ENCODE data around the gene GNB5.

The GNB5 gene

DNA sequence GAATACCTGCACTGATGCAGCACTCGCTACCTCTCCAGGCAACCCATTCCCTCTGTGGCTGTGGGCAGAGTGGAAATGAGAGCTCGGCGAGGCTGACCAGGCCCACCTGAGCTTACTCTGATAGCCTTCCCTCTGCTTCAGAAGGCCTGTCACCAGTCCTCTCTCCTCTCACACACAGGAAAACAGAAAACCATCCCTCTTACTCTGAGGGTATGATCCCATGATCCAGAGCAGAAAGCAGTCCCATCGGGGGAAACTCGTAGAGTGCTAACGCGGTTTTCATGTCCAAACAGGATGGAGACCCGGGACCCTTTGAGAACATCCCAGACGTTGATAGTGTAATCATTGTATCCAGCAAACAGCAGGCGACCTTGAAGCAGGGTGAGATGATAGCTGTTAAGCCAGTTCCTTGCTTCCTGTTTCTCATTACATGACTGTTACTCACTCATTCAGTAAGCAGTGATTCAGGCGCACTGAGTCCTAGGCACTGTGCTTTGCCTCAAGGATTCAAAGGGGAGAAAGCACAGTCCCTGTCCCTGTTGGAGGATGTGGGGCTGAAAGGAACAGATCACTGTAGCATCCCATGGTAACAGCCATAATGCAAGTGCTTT lies 66.8 kb downstream of the GNB5 start:
- Histone ChIP-seq H3K9me3 (replicated peaks in 1 of 11) (no peaks in the 10 kb centered on the region), H3K4me3 (no peak overlapping the region), H4K20me1 (no peaks in the 10 kb centered on the region), H3K9ac (no peak overlapping the region), H3K4me2 (0 out of 22 replicates have a peak overlapping the region, but pooled peaks of 1 of the 11 experiments have one; percentile 17), H3K27me3 (no peaks in the 10 kb centered on the region), H3K4me1 (peaks cover 0 to 10% (median 0%) of the 10 kb centered on the region in 10 experiments; a peak in 4 of 20 replicates), H3K27ac (no peak overlapping the region), H3K36me3 (peaks cover 0 to 6% (median 0%) of the 10 kb centered on the region in 11 experiments; a peak in 3 of 22 replicates)
- TF ChIP-seq Cebpa-rat (IDR thresholded peaks at IDR 0.05), result no peak

DNA sequence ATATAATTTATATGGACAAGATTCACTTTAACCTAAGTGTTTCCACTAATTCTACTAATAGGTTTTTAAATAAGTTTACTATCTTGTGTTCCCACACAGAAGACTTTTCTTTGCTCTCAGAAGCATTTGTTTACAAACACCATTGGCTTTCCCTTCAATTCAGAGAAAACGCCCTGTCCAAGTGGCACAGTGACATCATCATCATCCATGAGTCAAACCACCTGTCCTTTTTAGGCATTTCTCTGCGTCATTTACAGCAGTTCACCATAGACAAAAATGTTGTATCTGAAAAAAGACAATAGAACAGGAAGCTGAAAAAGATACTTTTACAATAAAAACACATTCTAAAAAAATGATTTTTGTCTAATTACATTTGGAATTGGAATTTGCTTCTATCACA lies 69.3 kb downstream of the GNB5 start:
- Histone ChIP-seq H3K27ac (no peak overlapping the region), H3K36me3 (peaks cover 0 to 6% (median 0%) of the 10 kb centered on the region in 11 experiments; a peak in 1 of 22 replicates), H3K27me3 (no peaks in the 10 kb centered on the region), H3K4me1 (peaks cover 0 to 10% (median 2%) of the 10 kb centered on the region in 10 experiments; a peak in 5 of 20 replicates), H3K9ac (no peak overlapping the region), H3K4me3 (no peak overlapping the region), H4K20me1 (no peaks in the 10 kb centered on the region), H3K4me2 (no peak overlapping the region), H3K9me3 (replicated peaks in 1 of 11) (no peaks in the 10 kb centered on the region)
- TF ChIP-seq Cebpa-rat (IDR thresholded peaks at IDR 0.05), result no peak

DNA sequence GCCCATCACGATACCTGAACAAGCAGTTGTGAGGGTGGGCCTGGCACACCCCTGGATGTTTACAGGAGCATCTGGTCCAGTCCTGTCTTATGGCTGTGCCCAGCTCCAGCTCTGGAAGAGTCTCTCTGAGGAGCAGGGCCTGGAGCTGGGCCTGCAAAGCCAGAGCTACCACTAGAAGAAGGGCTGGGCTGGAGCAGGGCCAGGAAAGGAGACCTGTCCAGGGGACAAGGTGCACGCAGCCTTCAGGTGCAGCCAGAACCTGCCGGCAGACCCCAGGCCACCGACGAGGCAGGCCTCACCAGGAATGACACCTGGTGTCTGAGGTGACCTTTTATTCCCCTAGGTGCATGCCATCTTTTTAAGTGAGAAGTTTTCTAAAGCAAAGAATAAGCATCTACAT lies 70.2 kb downstream of the GNB5 start:
- H3K9ac ChIP-seq, result no peak overlapping the region
- no peak overlapping the region for H3K4me3 ChIP-seq
- peaks cover 0 to 5% (median 0%) of the 10 kb centered on the region in 11 experiments; a peak in 1 of 22 replicates for H3K36me3 ChIP-seq
- no peak overlapping the region for H3K4me2 ChIP-seq
- no peaks in the 10 kb centered on the region for H4K20me1 ChIP-seq
- H3K9me3 ChIP-seq (replicated peaks in 1 of 11), result no peaks in the 10 kb centered on the region
- no peak overlapping the region for H3K27ac ChIP-seq
- no peak for TF ChIP-seq Cebpa-rat (IDR thresholded peaks at IDR 0.05)
- H3K4me1 ChIP-seq, result peaks cover 0 to 12% (median 4%) of the 10 kb centered on the region in 10 experiments; a peak in 7 of 20 replicates
- no peaks in the 10 kb centered on the region for H3K27me3 ChIP-seq

DNA sequence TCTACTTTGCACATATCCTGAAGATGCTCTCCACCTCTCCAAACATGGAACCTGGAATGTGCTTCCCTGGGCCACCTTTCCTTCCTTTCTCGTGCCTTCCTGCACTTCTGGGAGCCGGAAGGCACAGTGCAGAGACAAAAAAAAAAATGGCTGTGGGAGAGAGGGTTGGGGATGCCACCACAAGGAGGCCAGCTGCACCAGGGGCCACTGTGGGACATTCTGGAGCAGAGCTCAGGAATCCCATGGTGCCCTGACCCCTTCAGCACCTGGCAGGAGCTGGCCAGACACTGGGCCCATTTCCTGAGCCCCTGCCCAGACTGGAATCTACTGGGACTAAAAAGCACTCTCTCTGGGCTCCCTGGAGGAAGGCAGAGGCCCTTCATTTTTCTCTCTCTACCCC lies 70.7 kb downstream of the GNB5 start:
- no peak for TF ChIP-seq Cebpa-rat (IDR thresholded peaks at IDR 0.05)
- Histone ChIP-seq H3K4me2 (no peak overlapping the region), H3K36me3 (0 out of 22 replicates have a peak, but pooled peaks cover 0 to under 1% (median 0%) of the 10 kb centered on the region in 11 experiments), H3K4me1 (peaks cover 0 to 17% (median 6%) of the 10 kb centered on the region in 10 experiments; a peak in 7 of 20 replicates), H3K27me3 (no peaks in the 10 kb centered on the region), H4K20me1 (no peaks in the 10 kb centered on the region), H3K27ac (no peak overlapping the region), H3K4me3 (no peak overlapping the region), H3K9me3 (replicated peaks in 1 of 11) (no peaks in the 10 kb centered on the region), H3K9ac (no peak overlapping the region)

DNA sequence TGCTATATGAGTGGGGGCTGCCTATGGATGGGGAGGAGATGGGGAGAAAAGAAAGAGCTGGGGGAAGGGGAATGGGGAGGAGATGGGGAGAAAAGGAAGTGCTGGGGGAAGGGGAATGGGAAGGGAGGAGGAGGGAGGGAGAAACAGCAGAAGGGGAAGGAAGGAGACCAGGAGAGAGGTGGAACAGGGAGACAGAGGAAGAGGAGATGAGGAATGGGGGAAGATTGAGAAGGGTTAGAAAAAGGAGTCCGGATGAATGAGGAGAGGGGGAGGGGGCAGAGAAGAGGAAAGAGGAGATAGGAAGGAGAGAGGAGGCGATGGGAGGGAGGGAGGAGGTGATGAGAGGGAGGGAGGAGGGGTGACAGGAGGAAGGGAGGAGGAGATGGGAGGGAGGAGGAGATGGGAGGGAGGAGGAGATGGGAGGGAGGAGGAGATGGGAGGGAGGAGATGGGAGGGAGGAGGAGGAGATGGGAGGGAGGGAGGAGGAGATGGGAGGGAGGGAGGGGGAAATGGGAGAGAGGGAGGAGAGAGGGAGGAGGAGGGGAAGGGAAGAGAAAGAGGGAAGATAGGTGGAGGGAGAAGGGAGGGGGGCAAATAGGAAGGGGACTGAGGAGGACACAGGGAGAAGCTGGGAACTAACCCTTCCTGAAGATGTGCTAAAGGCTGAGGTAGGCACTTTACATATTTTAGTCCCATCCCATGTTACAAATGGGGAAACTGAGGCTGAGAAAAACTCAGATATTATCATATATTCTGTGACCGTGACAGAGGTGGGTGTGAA lies 72.0 kb downstream of the GNB5 start:
- Histone ChIP-seq H3K4me1 (peaks cover 0 to 12% (median 3%) of the 10 kb centered on the region in 10 experiments; a peak in 6 of 20 replicates), H3K4me2 (no peak overlapping the region), H3K36me3 (no peaks in the 10 kb centered on the region), H3K4me3 (no peak overlapping the region), H3K9ac (no peak overlapping the region), H3K9me3 (replicated peaks in 1 of 11) (no peaks in the 10 kb centered on the region), H4K20me1 (no peaks in the 10 kb centered on the region), H3K27me3 (no peaks in the 10 kb centered on the region), H3K27ac (no peak overlapping the region)
- TF ChIP-seq Cebpa-rat (IDR thresholded peaks at IDR 0.05), result no peak

DNA sequence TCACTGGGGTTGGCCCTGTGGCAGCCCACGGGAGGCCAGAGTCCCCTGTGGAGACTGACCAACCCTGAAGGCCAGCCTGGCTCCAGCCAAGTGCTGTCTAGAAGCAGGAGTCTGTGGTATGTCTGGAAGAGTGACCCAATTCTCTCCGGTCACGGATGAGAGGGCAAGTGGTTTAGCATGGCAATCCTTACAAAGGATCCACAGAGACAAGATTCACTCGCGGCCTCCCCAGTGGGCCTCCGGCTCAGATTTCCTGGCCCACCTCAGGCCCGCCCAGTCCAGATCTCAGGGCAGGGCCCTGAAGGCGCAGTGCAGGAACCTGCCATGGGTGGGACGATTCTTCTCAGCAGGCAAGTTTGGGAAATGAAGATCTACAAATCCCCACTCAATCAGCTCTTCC lies 73.6 kb downstream of the GNB5 start:
- no peak overlapping the region for H3K27ac ChIP-seq
- no peak overlapping the region for H3K9ac ChIP-seq
- peaks cover 0 to 12% (median 3%) of the 10 kb centered on the region in 10 experiments; a peak in 6 of 20 replicates for H3K4me1 ChIP-seq
- peaks cover 0 to 9% (median under 1%) of the 10 kb centered on the region in 11 experiments; a peak in 11 of 22 replicates for H3K9me3 ChIP-seq (replicated peaks in 1 of 11)
- H4K20me1 ChIP-seq, result no peaks in the 10 kb centered on the region
- H3K4me3 ChIP-seq, result no peak overlapping the region
- no peak overlapping the region for H3K4me2 ChIP-seq
- no peak for TF ChIP-seq Cebpa-rat (IDR thresholded peaks at IDR 0.05)
- H3K36me3 ChIP-seq, result no peaks in the 10 kb centered on the region
- H3K27me3 ChIP-seq, result no peaks in the 10 kb centered on the region

DNA sequence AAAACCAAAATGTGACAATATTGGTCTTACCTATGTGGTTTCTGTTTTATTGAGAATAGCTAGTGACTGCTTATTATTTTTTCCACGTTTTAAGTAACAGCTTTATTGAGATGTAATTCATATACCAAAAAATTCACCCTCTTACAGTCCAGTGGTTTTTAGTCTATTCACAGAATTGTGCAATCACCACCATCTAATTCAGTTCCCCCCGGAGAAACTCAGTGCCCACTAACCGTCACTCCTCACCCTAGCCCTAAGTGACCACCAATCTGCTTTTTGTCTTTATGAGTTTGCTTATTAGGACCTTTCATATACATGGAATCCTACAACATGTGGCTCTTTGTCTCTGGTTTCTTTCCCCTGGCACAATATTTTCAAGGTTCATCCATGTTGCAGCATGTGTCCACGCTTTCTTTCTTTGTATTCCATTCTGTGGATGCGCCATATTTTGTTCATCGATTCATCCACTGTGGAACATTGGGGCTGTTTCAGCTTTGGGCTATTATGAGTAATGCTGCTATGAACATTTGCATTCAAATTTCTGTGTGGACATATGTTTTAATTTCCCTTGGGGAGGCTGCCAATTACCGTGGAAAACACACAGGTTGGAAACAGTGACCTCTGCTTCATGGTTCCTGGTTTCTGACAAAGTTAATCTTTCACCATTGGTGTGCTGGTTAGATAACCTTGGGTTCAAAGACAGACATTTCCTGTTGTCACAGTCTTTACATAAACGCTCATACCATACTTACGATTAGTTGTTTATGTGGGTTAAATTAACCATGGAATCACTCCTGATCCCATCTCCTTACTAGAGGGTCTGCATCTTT lies 75.4 kb downstream of the GNB5 start:
- Histone ChIP-seq H4K20me1 (no peaks in the 10 kb centered on the region), H3K4me3 (no peak overlapping the region), H3K4me1 (peaks cover 0 to 12% (median 3%) of the 10 kb centered on the region in 10 experiments; a peak in 6 of 20 replicates), H3K36me3 (no peaks in the 10 kb centered on the region), H3K27ac (no peak overlapping the region), H3K9ac (no peak overlapping the region), H3K4me2 (peak overlapping the region in 4 of 11 experiments; percentile 1 to 33 (median 7); a peak in 3 of 22 replicates), H3K27me3 (no peaks in the 10 kb centered on the region), H3K9me3 (replicated peaks in 1 of 11) (peaks cover 9 to 21% (median 12%) of the 10 kb centered on the region in 11 experiments; a peak in 21 of 22 replicates)
- peak in 4 of 11 experiments; percentile 13 to 42 (median 28); a peak in 2 of 22 replicates for TF ChIP-seq Cebpa-rat (IDR thresholded peaks at IDR 0.05)

DNA sequence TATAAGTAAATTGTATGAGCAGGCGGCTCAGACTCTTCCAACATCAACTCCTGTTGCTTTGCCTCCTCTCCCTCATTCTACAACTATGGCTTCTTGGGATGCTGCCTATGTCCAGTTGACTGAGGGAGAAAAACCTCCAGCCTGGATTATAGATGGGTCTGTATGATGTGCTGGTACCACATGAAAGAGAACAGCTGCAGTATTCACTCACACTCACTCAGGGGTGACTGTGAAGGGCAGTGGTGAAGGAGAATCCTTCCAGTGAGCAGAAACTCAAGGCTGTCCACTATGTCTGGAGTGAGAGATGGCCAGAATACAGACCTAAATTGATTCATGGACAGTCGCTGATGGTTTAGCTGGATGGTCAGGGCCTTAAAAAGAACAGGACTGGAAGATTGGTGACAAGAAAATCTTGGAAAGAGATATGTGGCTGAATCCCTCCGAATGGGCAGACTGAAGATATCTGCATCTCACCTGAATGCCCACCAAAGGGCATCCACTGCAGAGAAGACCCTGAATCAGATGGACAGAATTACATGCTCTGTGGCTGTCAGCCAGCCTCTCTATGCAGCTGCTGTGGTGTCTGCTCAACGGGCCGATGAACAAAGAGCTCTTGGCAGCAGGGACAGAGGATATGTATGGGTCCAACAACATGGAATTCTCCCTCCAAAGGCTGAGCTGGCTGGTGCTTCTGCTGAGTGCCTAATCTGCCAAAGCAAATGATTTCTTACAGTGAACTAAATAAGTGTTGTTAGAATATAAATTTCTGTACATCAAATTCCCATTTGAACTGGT lies 76.7 kb downstream of the GNB5 start:
- TF ChIP-seq Cebpa-rat (IDR thresholded peaks at IDR 0.05), result no peak
- peaks cover 9 to 21% (median 12%) of the 10 kb centered on the region in 11 experiments; a peak in 21 of 22 replicates for H3K9me3 ChIP-seq (replicated peaks in 1 of 11)
- H3K4me1 ChIP-seq, result peaks cover 0 to 12% (median 3%) of the 10 kb centered on the region in 10 experiments; a peak in 6 of 20 replicates
- H3K4me2 ChIP-seq, result no peak overlapping the region
- no peak overlapping the region for H3K27ac ChIP-seq
- no peaks in the 10 kb centered on the region for H3K27me3 ChIP-seq
- H3K4me3 ChIP-seq, result no peak overlapping the region
- H3K9ac ChIP-seq, result no peak overlapping the region
- no peaks in the 10 kb centered on the region for H3K36me3 ChIP-seq
- no peaks in the 10 kb centered on the region for H4K20me1 ChIP-seq
